Measurements from ENCODE around the gene ST8SIA6.

DNA sequence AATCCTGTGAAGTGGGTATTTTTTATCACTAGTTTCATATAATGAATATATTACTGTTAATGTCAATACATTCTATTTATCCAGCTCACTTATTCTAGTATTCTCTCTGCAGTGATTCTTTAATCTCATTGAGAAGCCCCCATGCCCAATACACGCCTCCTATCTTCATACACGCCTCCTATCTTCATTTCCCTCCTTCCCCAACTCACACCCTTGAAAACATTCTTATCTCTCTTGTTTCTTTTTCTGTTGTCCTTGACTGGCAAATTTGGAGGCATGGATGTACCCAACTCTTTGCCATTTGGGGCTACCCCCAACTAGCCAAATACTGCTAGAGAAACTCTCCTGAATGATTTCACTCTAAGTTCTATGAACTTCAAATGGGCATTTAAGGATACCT lies 40.5 kb downstream of the ST8SIA6 start:
- TF ChIP-seq EZH2 (optimal IDR thresholded peaks at IDR 0.05; ENCODE audit: low read depth, low read length): no peak
- TF ChIP-seq, protein P1, sequence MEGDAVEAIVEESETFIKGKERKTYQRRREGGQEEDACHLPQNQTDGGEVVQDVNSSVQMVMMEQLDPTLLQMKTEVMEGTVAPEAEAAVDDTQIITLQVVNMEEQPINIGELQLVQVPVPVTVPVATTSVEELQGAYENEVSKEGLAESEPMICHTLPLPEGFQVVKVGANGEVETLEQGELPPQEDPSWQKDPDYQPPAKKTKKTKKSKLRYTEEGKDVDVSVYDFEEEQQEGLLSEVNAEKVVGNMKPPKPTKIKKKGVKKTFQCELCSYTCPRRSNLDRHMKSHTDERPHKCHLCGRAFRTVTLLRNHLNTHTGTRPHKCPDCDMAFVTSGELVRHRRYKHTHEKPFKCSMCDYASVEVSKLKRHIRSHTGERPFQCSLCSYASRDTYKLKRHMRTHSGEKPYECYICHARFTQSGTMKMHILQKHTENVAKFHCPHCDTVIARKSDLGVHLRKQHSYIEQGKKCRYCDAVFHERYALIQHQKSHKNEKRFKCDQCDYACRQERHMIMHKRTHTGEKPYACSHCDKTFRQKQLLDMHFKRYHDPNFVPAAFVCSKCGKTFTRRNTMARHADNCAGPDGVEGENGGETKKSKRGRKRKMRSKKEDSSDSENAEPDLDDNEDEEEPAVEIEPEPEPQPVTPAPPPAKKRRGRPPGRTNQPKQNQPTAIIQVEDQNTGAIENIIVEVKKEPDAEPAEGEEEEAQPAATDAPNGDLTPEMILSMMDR (IDR thresholded peaks at IDR 0.05; ENCODE audit: low read length): no peak

Data from MM.1S (cell line).